Keratinocyte (primary cell): ENCODE results near the gene ERG.

Experiments
- EZH2 ChIP-seq: IDR thresholded peaks from one replicate; pipeline ENCODE4 v1.6.1; 2012; ENCODE audit warnings: inconsistent platforms, mild to moderate bottlenecking, low read length, moderate library complexity
- TF ChIP-seq, protein P1 (sequence below), 3 experiments: IDR thresholded peaks in 1 of 3; conservative IDR thresholded peaks in 1 of 3; optimal IDR thresholded peaks in 1 of 3; 2 replicates in 2 of 3; 3 replicates in 1 of 3; pipeline versions ENCODE3 to v1.5.1; 2011; ENCODE audit warnings: low read length in 3 of 3, mild to moderate bottlenecking in 3 of 3, moderate library complexity in 2 of 3, control low read depth in 1 of 3, inconsistent platforms in 1 of 3; ENCODE audit not compliant: insufficient read depth in 2 of 3; ENCODE audit errors: extremely low read depth in 1 of 3

DNA sequence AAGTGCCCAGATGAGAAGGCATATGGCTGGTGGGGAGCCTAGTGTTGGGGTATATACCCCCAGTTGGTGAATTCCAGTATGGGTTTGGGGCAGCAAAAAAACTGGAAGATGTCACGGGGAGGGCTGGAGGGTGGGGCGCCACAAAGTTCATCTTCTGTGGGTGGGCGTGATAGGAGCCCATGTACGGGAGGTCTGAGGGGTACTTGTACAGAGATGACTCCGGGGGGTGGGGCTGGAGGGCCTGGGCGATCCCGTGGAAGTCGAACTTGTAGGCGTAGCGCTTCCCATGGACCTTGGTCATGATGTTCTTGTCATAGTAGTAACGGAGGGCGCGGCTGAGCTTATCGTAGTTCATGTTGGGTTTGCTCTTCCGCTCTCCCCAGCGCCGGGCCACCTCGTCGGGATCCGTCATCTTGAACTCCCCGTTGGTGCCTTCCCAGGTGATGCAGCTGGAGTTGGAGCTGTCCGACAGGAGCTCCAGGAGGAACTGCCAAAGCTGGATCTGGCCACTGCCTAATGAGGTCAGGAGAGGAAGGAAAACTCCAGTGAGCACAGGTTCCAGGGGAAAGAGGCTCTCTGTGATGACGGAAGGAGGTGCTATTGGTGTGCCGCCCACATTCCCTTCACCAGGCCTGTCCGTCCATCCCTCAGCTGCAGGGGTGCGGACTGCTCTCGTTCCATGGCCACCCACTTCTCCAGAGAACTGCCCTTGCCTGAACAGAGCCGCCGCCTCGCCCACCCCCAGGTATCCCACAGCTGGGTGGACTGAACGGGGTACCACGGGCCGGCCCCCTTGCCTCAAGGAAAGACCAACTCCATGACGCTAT, 114.7 kb downstream of the ERG start:
- TF ChIP-seq, protein P1, sequence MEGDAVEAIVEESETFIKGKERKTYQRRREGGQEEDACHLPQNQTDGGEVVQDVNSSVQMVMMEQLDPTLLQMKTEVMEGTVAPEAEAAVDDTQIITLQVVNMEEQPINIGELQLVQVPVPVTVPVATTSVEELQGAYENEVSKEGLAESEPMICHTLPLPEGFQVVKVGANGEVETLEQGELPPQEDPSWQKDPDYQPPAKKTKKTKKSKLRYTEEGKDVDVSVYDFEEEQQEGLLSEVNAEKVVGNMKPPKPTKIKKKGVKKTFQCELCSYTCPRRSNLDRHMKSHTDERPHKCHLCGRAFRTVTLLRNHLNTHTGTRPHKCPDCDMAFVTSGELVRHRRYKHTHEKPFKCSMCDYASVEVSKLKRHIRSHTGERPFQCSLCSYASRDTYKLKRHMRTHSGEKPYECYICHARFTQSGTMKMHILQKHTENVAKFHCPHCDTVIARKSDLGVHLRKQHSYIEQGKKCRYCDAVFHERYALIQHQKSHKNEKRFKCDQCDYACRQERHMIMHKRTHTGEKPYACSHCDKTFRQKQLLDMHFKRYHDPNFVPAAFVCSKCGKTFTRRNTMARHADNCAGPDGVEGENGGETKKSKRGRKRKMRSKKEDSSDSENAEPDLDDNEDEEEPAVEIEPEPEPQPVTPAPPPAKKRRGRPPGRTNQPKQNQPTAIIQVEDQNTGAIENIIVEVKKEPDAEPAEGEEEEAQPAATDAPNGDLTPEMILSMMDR (optimal IDR thresholded peaks at IDR 0.05 in 1 of 3, IDR thresholded peaks at IDR 0.05 in 1 of 3, conservative IDR thresholded peaks at IDR 0.05 in 1 of 3; ENCODE audit: extremely low read depth in 1 of 3, insufficient read depth in 2 of 3, low read length in 3 of 3), result no peak
- TF ChIP-seq EZH2, result no peak
